HepG2 (cell line): Measurements from ENCODE around the gene JAK2. TPM values are rescaled to one million over a fixed set of nuclear protein-coding genes. Genes with fewer than 3 reads are reported as not detected.
A peak's percentile ranks its signal among the peaks of the same experiment; 100 is the strongest.

ENCODE experiments used
- ATAC-seq: fragments of 200-7000 bp; cut with Tn5 transposase; 3 replicates; pipeline ENCODE4 v1.9.1; 2020; ENCODE audit warnings: mild to moderate bottlenecking, moderate library complexity
- BruUV-seq: library from RNA; stranded (reverse); fragments of 400-500 nt; replicated peaks from 2 replicates; lab custom pipeline; 2021; lab: Mats Ljungman, UMichigan
- CTCF ChIA-PET: fragments of 300-600 bp; formaldehyde crosslinking; extraction: SDS; loops from one replicate; lab custom pipeline; 2021; ENCODE audit warnings: low total read pairs, inconsistent platforms, low intra/inter-chr PET ratio; lab: Yijun Ruan, JAX
- POLR2A ChIA-PET: fragments of 350-600 bp; sonication (Branson Sonifier 250); formaldehyde crosslinking; loops from one replicate; lab custom pipeline; 2020; ENCODE audit warnings: antibody characterized with exemption, inconsistent platforms; lab: Yijun Ruan, JAX
- DNase-seq: peaks from one replicate; pipeline ENCODE4 v3.0.0-alpha.2; 2015; ENCODE audit warnings: low spot score
- FAIRE-seq: peaks from 3 replicates; lab custom pipeline; 2011; peaks lifted over from hg19 to GRCh38; lab: Jason Lieb, UNC
- H2AFZ ChIP-seq: one replicate; pipeline ENCODE4 v1.6.1; 2011; ENCODE audit warnings: low read length, inconsistent platforms
- H3K27ac ChIP-seq: fragments of 300-600 bp; 3 replicates; pipeline ENCODE4 v1.8.0; 2011; ENCODE audit warnings: mixed run types, mild to moderate bottlenecking, mixed read lengths, low read length, inconsistent platforms; ENCODE audit not compliant: insufficient read depth; ENCODE audit errors: extremely low read length
- H3K27me3 ChIP-seq, 2 experiments: fragments of 200-600 bp in 1 of 2; 2 replicates in 1 of 2; 3 replicates in 1 of 2; pipeline versions ENCODE4 v1.6.0 to v1.8.0; 2011; ENCODE audit warnings: low read length in 2 of 2, mild to moderate bottlenecking in 2 of 2, moderate library complexity in 2 of 2, inconsistent platforms in 1 of 2; ENCODE audit not compliant: insufficient read depth in 2 of 2, control insufficient read depth in 1 of 2
- H3K36me3 ChIP-seq, 2 experiments: fragments of 200-600 bp in 1 of 2; replicated peaks in 1 of 2; 2 replicates in 1 of 2; 3 replicates in 1 of 2; pipeline versions ENCODE4 v1.5.1 to v1.8.0; 2011; ENCODE audit warnings: low read length in 2 of 2, inconsistent platforms in 1 of 2; ENCODE audit not compliant: insufficient read depth in 2 of 2, control insufficient read depth in 1 of 2
- H3K4me1 ChIP-seq: 2 replicates; pipeline ENCODE4 v1.5.1; 2012; ENCODE audit warnings: low read length, inconsistent platforms; ENCODE audit not compliant: insufficient read depth
- H3K4me2 ChIP-seq: 2 replicates; pipeline ENCODE4 v1.6.0; 2011; ENCODE audit warnings: low read depth, low read length, inconsistent platforms
- H3K4me3 ChIP-seq, 3 experiments: fragments of 200-600 bp in 1 of 3; sonication (generic), shearing (Covaris generic) in 1 of 3; replicated peaks in 1 of 3; 2 replicates each; pipeline ENCODE4 v1.5.1; 2011 to 2016; ENCODE audit warnings: low read length in 3 of 3, inconsistent platforms in 2 of 3, low read depth in 2 of 3, mild to moderate bottlenecking in 2 of 3, control low read depth in 1 of 3, mixed read lengths in 1 of 3; ENCODE audit not compliant: insufficient read depth in 1 of 3
- H3K79me2 ChIP-seq: one replicate; pipeline ENCODE4 v1.6.1; 2011; ENCODE audit warnings: low read length, inconsistent platforms; ENCODE audit not compliant: insufficient read depth
- H3K9ac ChIP-seq: 2 replicates; pipeline ENCODE4 v1.6.0; 2011; ENCODE audit warnings: mild to moderate bottlenecking, low read depth, low read length, inconsistent platforms; ENCODE audit not compliant: insufficient read depth
- H3K9me3 ChIP-seq: 2 replicates; pipeline ENCODE4 v1.5.1; 2012; ENCODE audit warnings: mild to moderate bottlenecking, low read length
- H4K20me1 ChIP-seq: 2 replicates; pipeline ENCODE4 v1.6.0; 2011; ENCODE audit warnings: inconsistent platforms, mild to moderate bottlenecking, low read length, moderate library complexity; ENCODE audit not compliant: insufficient read depth
- HNRNPUL1 ChIP-seq: fragments of 200-400 bp; formaldehyde crosslinking; IDR thresholded peaks from 2 replicates; pipeline ENCODE4 v1.6.1; 2017; ENCODE audit warnings: low read depth, mild to moderate bottlenecking, low read length, moderate library complexity
- PAF1 ChIP-seq: IDR thresholded peaks from 2 replicates; pipeline ENCODE4 v1.6.1; 2016; ENCODE audit warnings: missing genetic modification reagents, missing compliant biosample characterization
- RELA ChIP-seq: sonication (generic); formaldehyde crosslinking; IDR thresholded peaks from 2 replicates; pipeline ENCODE4 v1.4.0; 2020; ENCODE audit warnings: missing genetic modification reagents
- SOX6 ChIP-seq, 2 experiments: fragments of 450-650 bp in 1 of 2; sonication (generic) in 1 of 2; formaldehyde crosslinking in 1 of 2; IDR thresholded peaks; 2 replicates each; pipeline versions ENCODE4 v1.4.0 to v1.6.1; 2017 to 2020; ENCODE audit warnings: antibody characterized with exemption in 1 of 2, mild to moderate bottlenecking in 1 of 2, missing genetic modification reagents in 1 of 2
- U2AF1 ChIP-seq: fragments of 200-400 bp; formaldehyde crosslinking; optimal IDR thresholded peaks from 2 replicates; pipeline ENCODE3; 2017; ENCODE audit warnings: mild to moderate bottlenecking, low read depth, low read length
- ZMYM2 ChIP-seq: sonication (generic); formaldehyde crosslinking; IDR thresholded peaks from 2 replicates; pipeline ENCODE4 v1.8.0; 2022; ENCODE audit warnings: mild to moderate bottlenecking, missing genetic modification reagents
- ZMYM4 ChIP-seq: sonication (generic); formaldehyde crosslinking; IDR thresholded peaks from 2 replicates; pipeline ENCODE4 v1.8.1; 2023; ENCODE audit warnings: mild to moderate bottlenecking, missing genetic modification reagents
- ZNF20 ChIP-seq: sonication (generic); formaldehyde crosslinking; IDR thresholded peaks from 2 replicates; pipeline ENCODE4 v1.4.0; 2020; ENCODE audit warnings: mild to moderate bottlenecking, moderate library complexity, missing genetic modification reagents
- ZNF331 ChIP-seq: sonication (generic); formaldehyde crosslinking; IDR thresholded peaks from 2 replicates; pipeline ENCODE4 v1.4.0; 2020; ENCODE audit warnings: missing genetic modification reagents
- ZNF33B ChIP-seq: sonication (generic); formaldehyde crosslinking; IDR thresholded peaks from 2 replicates; pipeline ENCODE4 v1.5.1; 2020; ENCODE audit warnings: mild to moderate bottlenecking, missing genetic modification reagents
- ZNF619 ChIP-seq: sonication (generic); formaldehyde crosslinking; IDR thresholded peaks from 2 replicates; pipeline ENCODE4 v1.4.0; 2020; ENCODE audit warnings: mild to moderate bottlenecking, missing genetic modification reagents
- ZNF678 ChIP-seq: sonication (generic); formaldehyde crosslinking; IDR thresholded peaks from 2 replicates; pipeline ENCODE4 v1.4.0; 2020; ENCODE audit warnings: mild to moderate bottlenecking, missing genetic modification reagents
- ZNF737 ChIP-seq: sonication (generic); formaldehyde crosslinking; IDR thresholded peaks from 2 replicates; pipeline ENCODE4 v1.5.0; 2020; ENCODE audit warnings: missing genetic modification reagents, mild to moderate bottlenecking, borderline replicate concordance
- ZNF773 ChIP-seq: sonication (generic); formaldehyde crosslinking; IDR thresholded peaks from 2 replicates; pipeline ENCODE4 v1.4.0; 2020; ENCODE audit warnings: missing genetic modification reagents, borderline replicate concordance
- WGBS: methylation state at CpG from one replicate; pipeline ENCODE4 v1.1.6; 2017; ENCODE audit warnings: low lambda C conversion rate; 5-methylcytosine and 5-hydroxymethylcytosine counted together
- in situ Hi-C: cut with HindIII; loops from 2 replicates; pipeline ENCODE4 v1.10.0; 2017; ENCODE audit warnings: low pct_unique_long_range_greater_than_20kb; ENCODE audit not compliant: extremely low pct_ligation_motif_present
- intact Hi-C: fragments of 100-400 bp; cut with micrococcal nuclease; formaldehyde crosslinking; loops from one replicate; pipeline ENCODE4 v1.10.0; 2022; ENCODE audit not compliant: unreplicated experiment
- polyA plus RNA-seq, 8 experiments: library from polyadenylated mRNA; depleted of rRNA in 3 of 8; stranded (reverse) in 7 of 8; unstranded in 1 of 8; fragments of >200 nt; fragmentation: Illumina TruSeq in 4 of 8; extraction: Trizol in 4 of 8; gene quantifications; 2 replicates each; pipeline versions ENCODE4 v1.2.1 to v1.2.3, GENCODE V29; 2011 to 2016; ENCODE audit warnings: low read depth in 4 of 8, missing spikeins in 1 of 8, mixed read lengths in 1 of 8; ENCODE audit not compliant: insufficient read depth in 1 of 8
- total RNA-seq, 5 experiments: library from RNA; depleted of rRNA; stranded (reverse); fragments of >200 nt; fragmentation: Illumina TruSeq; extraction: Trizol; gene quantifications; 2 replicates each; pipeline ENCODE4 v1.2.3, GENCODE V29; 2016; ENCODE audit warnings: low read depth in 1 of 5
- TF ChIP-seq, protein P1 (sequence below): sonication (generic); formaldehyde crosslinking; conservative IDR thresholded peaks from 2 replicates; pipeline ENCODE4 v1.4.0; 2020; ENCODE audit warnings: mild to moderate bottlenecking, missing genetic modification reagents, moderate library complexity
- TF ChIP-seq, protein P2 (sequence below): sonication (generic); formaldehyde crosslinking; conservative IDR thresholded peaks from 2 replicates; pipeline ENCODE4 v1.4.0; 2020; ENCODE audit warnings: missing genetic modification reagents
- TF ChIP-seq, protein P3 (sequence below): IDR thresholded peaks from 2 replicates; pipeline ENCODE4 v1.6.1; 2016
- TF ChIP-seq, protein P4 (sequence below): sonication (generic); formaldehyde crosslinking; IDR thresholded peaks from 2 replicates; pipeline ENCODE4 v1.4.0; 2020; ENCODE audit warnings: low read depth, mild to moderate bottlenecking, missing genetic modification reagents

JAK2 gene
- total and polyA plus RNA-seq, 2 of the 13 experiments (the other 11 are each of a cell fraction or from before 2014, with no cell fraction given) = 1.1 to 4.1 TPM

GRCh38 chr9:4937446-4937845 lies 47.6 kb upstream of the JAK2 start:
- H3K9ac ChIP-seq = no peak overlapping the region
- ChIA-PET CTCF (no interaction called here), POLR2A (no interaction called here)
- peak overlapping the region; percentile 77 for H2AFZ ChIP-seq
- no peaks in the 10 kb centered on the region for H3K79me2 ChIP-seq
- 0% methylated on average over 1 of the region's 1 CpG for WGBS
- peak overlapping the region; percentile 26 for H3K4me2 ChIP-seq
- no peaks in the 10 kb centered on the region for H3K27me3 ChIP-seq
- no peaks in the 10 kb centered on the region for H3K36me3 ChIP-seq
- no peaks in the 10 kb centered on the region for H4K20me1 ChIP-seq
- peaks cover 33% of the 10 kb centered on the region for H3K4me1 ChIP-seq
- FAIRE-seq (no peak), ATAC-seq (peak; percentile 87), DNase-seq (peak; percentile 39)
- no peaks in the 10 kb centered on the region for H3K9me3 ChIP-seq
- in situ Hi-C loops (no loop called here), intact Hi-C loops (no loop called here)
- no peak overlapping the region for H3K4me3 ChIP-seq
- no TSS peak for BruUV-seq
- H3K27ac ChIP-seq = no peak overlapping the region
- TF ChIP-seq HNRNPUL1 (no peak), ZNF33B (CRISPR knock-in tag) (no peak), ZNF773 (CRISPR knock-in tag) (no peak), ZMYM4 (CRISPR knock-in tag) (peak; percentile 19; the same call in 1 of the 2 replicates), ZNF20 (no peak), U2AF1 (no peak), ZNF737 (no peak), ZMYM2 (CRISPR knock-in tag) (no peak), ZNF331 (CRISPR knock-in tag) (0 out of 2 replicates have a peak, but pooled peaks have one; percentile 21), ZNF619 (no peak), PAF1 (no peak), SOX6 (IDR thresholded peaks at IDR 0.05) (no peak), SOX6 (CRISPR knock-in tag; IDR thresholded peaks at IDR 0.05) (0 out of 2 replicates have a peak, but pooled peaks have one; percentile 41), ZNF678 (CRISPR knock-in tag) (no peak), RELA (CRISPR knock-in tag) (no peak)
- TF ChIP-seq, protein P1, sequence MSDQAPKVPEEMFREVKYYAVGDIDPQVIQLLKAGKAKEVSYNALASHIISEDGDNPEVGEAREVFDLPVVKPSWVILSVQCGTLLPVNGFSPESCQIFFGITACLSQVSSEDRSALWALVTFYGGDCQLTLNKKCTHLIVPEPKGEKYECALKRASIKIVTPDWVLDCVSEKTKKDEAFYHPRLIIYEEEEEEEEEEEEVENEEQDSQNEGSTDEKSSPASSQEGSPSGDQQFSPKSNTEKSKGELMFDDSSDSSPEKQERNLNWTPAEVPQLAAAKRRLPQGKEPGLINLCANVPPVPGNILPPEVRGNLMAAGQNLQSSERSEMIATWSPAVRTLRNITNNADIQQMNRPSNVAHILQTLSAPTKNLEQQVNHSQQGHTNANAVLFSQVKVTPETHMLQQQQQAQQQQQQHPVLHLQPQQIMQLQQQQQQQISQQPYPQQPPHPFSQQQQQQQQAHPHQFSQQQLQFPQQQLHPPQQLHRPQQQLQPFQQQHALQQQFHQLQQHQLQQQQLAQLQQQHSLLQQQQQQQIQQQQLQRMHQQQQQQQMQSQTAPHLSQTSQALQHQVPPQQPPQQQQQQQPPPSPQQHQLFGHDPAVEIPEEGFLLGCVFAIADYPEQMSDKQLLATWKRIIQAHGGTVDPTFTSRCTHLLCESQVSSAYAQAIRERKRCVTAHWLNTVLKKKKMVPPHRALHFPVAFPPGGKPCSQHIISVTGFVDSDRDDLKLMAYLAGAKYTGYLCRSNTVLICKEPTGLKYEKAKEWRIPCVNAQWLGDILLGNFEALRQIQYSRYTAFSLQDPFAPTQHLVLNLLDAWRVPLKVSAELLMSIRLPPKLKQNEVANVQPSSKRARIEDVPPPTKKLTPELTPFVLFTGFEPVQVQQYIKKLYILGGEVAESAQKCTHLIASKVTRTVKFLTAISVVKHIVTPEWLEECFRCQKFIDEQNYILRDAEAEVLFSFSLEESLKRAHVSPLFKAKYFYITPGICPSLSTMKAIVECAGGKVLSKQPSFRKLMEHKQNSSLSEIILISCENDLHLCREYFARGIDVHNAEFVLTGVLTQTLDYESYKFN (CRISPR knock-in tag) = 0 out of 2 replicates have a peak, but pooled peaks have one; percentile 31
- TF ChIP-seq, protein P2, sequence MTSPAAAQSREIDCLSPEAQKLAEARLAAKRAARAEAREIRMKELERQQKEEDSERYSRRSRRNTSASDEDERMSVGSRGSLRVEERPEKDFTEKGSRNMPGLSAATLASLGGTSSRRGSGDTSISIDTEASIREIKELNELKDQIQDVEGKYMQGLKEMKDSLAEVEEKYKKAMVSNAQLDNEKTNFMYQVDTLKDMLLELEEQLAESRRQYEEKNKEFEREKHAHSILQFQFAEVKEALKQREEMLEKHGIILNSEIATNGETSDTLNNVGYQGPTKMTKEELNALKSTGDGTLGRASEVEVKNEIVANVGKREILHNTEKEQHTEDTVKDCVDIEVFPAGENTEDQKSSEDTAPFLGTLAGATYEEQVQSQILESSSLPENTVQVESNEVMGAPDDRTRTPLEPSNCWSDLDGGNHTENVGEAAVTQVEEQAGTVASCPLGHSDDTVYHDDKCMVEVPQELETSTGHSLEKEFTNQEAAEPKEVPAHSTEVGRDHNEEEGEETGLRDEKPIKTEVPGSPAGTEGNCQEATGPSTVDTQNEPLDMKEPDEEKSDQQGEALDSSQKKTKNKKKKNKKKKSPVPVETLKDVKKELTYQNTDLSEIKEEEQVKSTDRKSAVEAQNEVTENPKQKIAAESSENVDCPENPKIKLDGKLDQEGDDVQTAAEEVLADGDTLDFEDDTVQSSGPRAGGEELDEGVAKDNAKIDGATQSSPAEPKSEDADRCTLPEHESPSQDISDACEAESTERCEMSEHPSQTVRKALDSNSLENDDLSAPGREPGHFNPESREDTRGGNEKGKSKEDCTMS = no peak
- TF ChIP-seq, protein P3, sequence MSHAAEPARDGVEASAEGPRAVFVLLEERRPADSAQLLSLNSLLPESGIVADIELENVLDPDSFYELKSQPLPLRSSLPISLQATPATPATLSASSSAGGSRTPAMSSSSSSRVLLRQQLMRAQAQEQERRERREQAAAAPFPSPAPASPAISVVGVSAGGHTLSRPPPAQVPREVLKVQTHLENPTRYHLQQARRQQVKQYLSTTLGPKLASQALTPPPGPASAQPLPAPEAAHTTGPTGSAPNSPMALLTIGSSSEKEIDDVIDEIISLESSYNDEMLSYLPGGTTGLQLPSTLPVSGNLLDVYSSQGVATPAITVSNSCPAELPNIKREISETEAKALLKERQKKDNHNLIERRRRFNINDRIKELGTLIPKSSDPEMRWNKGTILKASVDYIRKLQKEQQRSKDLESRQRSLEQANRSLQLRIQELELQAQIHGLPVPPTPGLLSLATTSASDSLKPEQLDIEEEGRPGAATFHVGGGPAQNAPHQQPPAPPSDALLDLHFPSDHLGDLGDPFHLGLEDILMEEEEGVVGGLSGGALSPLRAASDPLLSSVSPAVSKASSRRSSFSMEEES = no peak
- TF ChIP-seq, protein P4, sequence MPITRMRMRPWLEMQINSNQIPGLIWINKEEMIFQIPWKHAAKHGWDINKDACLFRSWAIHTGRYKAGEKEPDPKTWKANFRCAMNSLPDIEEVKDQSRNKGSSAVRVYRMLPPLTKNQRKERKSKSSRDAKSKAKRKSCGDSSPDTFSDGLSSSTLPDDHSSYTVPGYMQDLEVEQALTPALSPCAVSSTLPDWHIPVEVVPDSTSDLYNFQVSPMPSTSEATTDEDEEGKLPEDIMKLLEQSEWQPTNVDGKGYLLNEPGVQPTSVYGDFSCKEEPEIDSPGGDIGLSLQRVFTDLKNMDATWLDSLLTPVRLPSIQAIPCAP (CRISPR knock-in tag) = no peak
